Spleen (tissue), 11 donors: ENCODE measurements around the gene GMCL2. TPM values are rescaled to one million over a fixed set of nuclear protein-coding genes. Genes with fewer than 3 reads are reported as not detected.

Source experiments
- DNase-seq: peaks from one replicate; pipeline ENCODE4 v3.0.0-alpha.2; 2020
- H3K27ac ChIP-seq, 8 donors: fragments of 200-600 bp; sonication (generic) in 7 of 8; 1 replicate in 4 of 8; 2 replicates in 4 of 8; pipeline versions ENCODE4 v1.5.0 to v1.8.0; 2016 to 2021; ENCODE audit warnings: inconsistent platforms in 4 of 8, mild to moderate bottlenecking in 4 of 8, moderate library complexity in 1 of 8
- H3K27me3 ChIP-seq, 7 donors: fragments of 200-600 bp; sonication (generic) in 6 of 7; replicated peaks in 1 of 7; 1 replicate in 4 of 7; 2 replicates in 3 of 7; pipeline versions ENCODE4 v1.5.0 to v1.8.0; 2016 to 2021; ENCODE audit warnings: inconsistent platforms in 3 of 7, mild to moderate bottlenecking in 1 of 7
- H3K36me3 ChIP-seq, 6 donors: fragments of 200-600 bp; sonication (generic) in 5 of 6; 1 replicate in 4 of 6; 2 replicates in 2 of 6; pipeline versions ENCODE4 v1.5.0 to v1.8.0; 2016 to 2021; ENCODE audit warnings: inconsistent platforms in 2 of 6
- H3K4me1 ChIP-seq, 6 donors: fragments of 200-600 bp; sonication (generic) in 5 of 6; 1 replicate in 3 of 6; 2 replicates in 3 of 6; pipeline versions ENCODE4 v1.5.0 to v1.8.0; 2016 to 2021; ENCODE audit warnings: inconsistent platforms in 3 of 6
- H3K4me3 ChIP-seq, 8 donors: fragments of 200-600 bp; sonication (generic) in 7 of 8; 1 replicate in 4 of 8; 2 replicates in 4 of 8; pipeline versions ENCODE4 v1.5.0 to v1.8.0; 2016 to 2021; ENCODE audit warnings: inconsistent platforms in 4 of 8, mild to moderate bottlenecking in 4 of 8, moderate library complexity in 2 of 8
- H3K9me3 ChIP-seq, 8 donors: fragments of 200-600 bp; sonication (generic) in 7 of 8; 1 replicate in 4 of 8; 2 replicates in 4 of 8; pipeline versions ENCODE4 v1.5.0 to v1.8.0; 2016 to 2021; ENCODE audit warnings: inconsistent platforms in 4 of 8
- CTCF ChIP-seq, 11 experiments: fragments of 200-600 bp in 7 of 11; fragments of 450-650 bp in 4 of 11; sonication (generic) in 4 of 11; IDR thresholded peaks in 8 of 11; conservative IDR thresholded peaks in 3 of 11; 1 replicate in 7 of 11; 2 replicates in 4 of 11; pipeline versions ENCODE4 v1.4.0 to v1.8.0; 2016 to 2021; ENCODE audit warnings: antibody characterized with exemption in 11 of 11, inconsistent platforms in 4 of 11, mild to moderate bottlenecking in 1 of 11
- POLR2A ChIP-seq, 3 donors: fragments of 450-650 bp; IDR thresholded peaks; one replicate each; pipeline ENCODE4 v1.5.1; 2017; ENCODE audit warnings: antibody characterized with exemption in 3 of 3, mild to moderate bottlenecking in 1 of 3
- POLR2AphosphoS5 ChIP-seq, 3 donors: sonication (generic); formaldehyde crosslinking; IDR thresholded peaks; one replicate each; pipeline ENCODE4 v1.5.1; 2017; ENCODE audit warnings: antibody characterized with exemption in 3 of 3
- WGBS, 5 donors: extraction: QIAGEN DNeasy Blood & Tissue Kit in 3 of 5; methylation state at CpG; one replicate each; pipeline versions ENCODE4 v1.1.5 to v1.1.7; 2013 to 2018; 5-methylcytosine and 5-hydroxymethylcytosine counted together
- intact Hi-C: fragments of 100-400 bp; cut with DNase I; formaldehyde crosslinking; loops from one replicate; pipeline ENCODE4 v1.15.0; 2023; ENCODE audit warnings: low total_unique reads
- polyA plus RNA-seq, 3 donors: library from polyadenylated mRNA; stranded (reverse); fragments of 200-250 nt; gene quantifications; one replicate each; pipeline ENCODE4 v1.2.1, GENCODE V29; 2013
- total RNA-seq, 7 donors: library from RNA; depleted of rRNA in 3 of 7; stranded (reverse); fragments of >200 nt in 3 of 7; fragmentation: NEBNext Ultra II Directional in 4 of 7; extraction: Animal tissue kit (Norgen Biotek cat#: 25700) in 4 of 7; gene quantifications; one replicate each; pipeline versions ENCODE4 v1.1.0 to v1.2.1, GENCODE V29; 2016 to 2021
- donor health status: healthy with polysubstance abuse.
- donor health status: DM: no; HTN: no; CAD: no; lungs with moderate emphysema.
- donor health status: DM: no; HTN: no; CAD: no.
- donor health status: Bipolar disorder and iron deficiency.
- donor health status: healthy.
- donor health status: DM: no; HTN: no; CAD: no.
- donor health status: DM: yes; HTN: yes; CAD: no.

GMCL2 gene
- total and polyA plus RNA-seq, 10 donors: 0.03 TPM; not detected in 9

- H3K36me3 ChIP-seq: peaks cover 0 to 73% (median 64%) of the 10 kb centered on the region in 6 donors
- no peak overlapping the region for H3K4me3 ChIP-seq
- H3K9me3 ChIP-seq: no peaks in the 10 kb centered on the region
- peak; percentile 65 for DNase-seq
- no peaks in the 10 kb centered on the region for H3K27me3 ChIP-seq
- peak overlapping the region in 1 of 8 donors; percentile 13 for H3K27ac ChIP-seq
- no peak for TF ChIP-seq POLR2A (IDR thresholded peaks at IDR 0.05)
- peak in 1 of 3 donors; percentile 60 for TF ChIP-seq POLR2AphosphoS5 (IDR thresholded peaks at IDR 0.05)
- intact Hi-C loops: loop anchor here (5.0 kb wide), 1 partner anchor 72 kb away; no protein-coding TSS in a partner anchor
- 84 to 89% (median 87%) methylated on average over 7 to 11 of the region's 11 CpGs for WGBS, 5 donors
- peaks cover 9 to 57% (median 24%) of the 10 kb centered on the region in 6 donors for H3K4me1 ChIP-seq
Measured at GRCh38 chr5:178149199-178149932, 37.8 kb downstream of the GMCL2 start.

GRCh38 chr5:178147406-178147805, 39.8 kb downstream of the GMCL2 start:
- no peaks in the 10 kb centered on the region for H3K9me3 ChIP-seq
- intact Hi-C loops: loop anchor here (5.0 kb wide), 1 partner anchor 70 kb away; no protein-coding TSS in a partner anchor
- 86 to 92% (median 89%) methylated on average over 13 to 15 of the region's 15 CpGs for WGBS, 5 donors
- peaks cover 0 to 93% (median 83%) of the 10 kb centered on the region in 6 donors for H3K36me3 ChIP-seq
- no peaks in the 10 kb centered on the region for H3K27me3 ChIP-seq
- DNase-seq: peak; percentile 59
- no peak overlapping the region for H3K27ac ChIP-seq
- H3K4me3 ChIP-seq: no peak overlapping the region
- TF ChIP-seq POLR2AphosphoS5 (IDR thresholded peaks at IDR 0.05): peak; percentile 8 to 31 (median 16)
- no peak for TF ChIP-seq CTCF (IDR thresholded peaks at IDR 0.05 in 8 of 11, conservative IDR thresholded peaks at IDR 0.05 in 3 of 11)
- TF ChIP-seq POLR2A (IDR thresholded peaks at IDR 0.05): no peak
- peaks cover 2 to 41% (median 10%) of the 10 kb centered on the region in 6 donors for H3K4me1 ChIP-seq

- Histone ChIP-seq H3K4me3 (no peak overlapping the region), H3K27me3 (no peaks in the 10 kb centered on the region), H3K4me1 (peaks cover 0 to 29% (median under 1%) of the 10 kb centered on the region in 6 donors), H3K9me3 (no peaks in the 10 kb centered on the region), H3K36me3 (peaks cover 0 to 100% (median 89%) of the 10 kb centered on the region in 6 donors), H3K27ac (no peak overlapping the region)
- intact Hi-C loops: loop anchor here (5.0 kb wide), 1 partner anchor 69 kb away; no protein-coding TSS in a partner anchor
- peak; percentile 90 for DNase-seq
- TF ChIP-seq POLR2AphosphoS5 (IDR thresholded peaks at IDR 0.05) (peak; percentile 33 to 58 (median 41)), CTCF (IDR thresholded peaks at IDR 0.05 in 8 of 11, conservative IDR thresholded peaks at IDR 0.05 in 3 of 11) (peak; percentile 49 to 83 (median 68)), POLR2A (IDR thresholded peaks at IDR 0.05) (no peak)
- 53 to 65% (median 58%) methylated on average over 12 to 14 of the region's 14 CpGs for WGBS, 5 donors
Measured at GRCh38 chr5:178145965-178146820, 41.0 kb downstream of the GMCL2 start.

GRCh38 chr5:178143901-178144300, 43.3 kb downstream of the GMCL2 start:
- no peak for DNase-seq
- H3K27me3 ChIP-seq: no peaks in the 10 kb centered on the region
- TF ChIP-seq POLR2A (IDR thresholded peaks at IDR 0.05) (no peak), POLR2AphosphoS5 (IDR thresholded peaks at IDR 0.05) (peak; percentile 47 to 81 (median 63)), CTCF (IDR thresholded peaks at IDR 0.05 in 8 of 11, conservative IDR thresholded peaks at IDR 0.05 in 3 of 11) (no peak)
- WGBS, 5 donors: 82 to 100% (median 89%) methylated on average over 10 of the region's 10 CpGs
- H3K27ac ChIP-seq: no peak overlapping the region
- intact Hi-C loops: no loop called here
- no peaks in the 10 kb centered on the region for H3K9me3 ChIP-seq
- no peak overlapping the region for H3K4me3 ChIP-seq
- H3K36me3 ChIP-seq: peaks cover 0 to 100% (median 75%) of the 10 kb centered on the region in 6 donors
- peaks cover 0 to 8% (median 0%) of the 10 kb centered on the region in 6 donors for H3K4me1 ChIP-seq
